LNCAP (cell line): Measurements from ENCODE around the gene CEP44.

Experiments
- CTCF ChIP-seq: fragments of 450-650 bp; IDR thresholded peaks from 2 replicates; pipeline ENCODE4 v1.5.1; 2017; ENCODE audit warnings: mild to moderate bottlenecking

CEP44 gene

GRCh38 chr4:174254613-174255012 lies 29.1 kb upstream of the CEP44 start:
- TF ChIP-seq CTCF = no peak

GRCh38 chr4:174255374-174255773 lies 28.3 kb upstream of the CEP44 start:
- no peak for TF ChIP-seq CTCF

- no peak for TF ChIP-seq CTCF
These were observed 27.9 kb upstream of the CEP44 start for GRCh38 chr4:174255786-174256185.

- no peak for TF ChIP-seq CTCF
These were observed 27.4 kb upstream of the CEP44 start for GRCh38 chr4:174256277-174256713.

GRCh38 chr4:174259580-174259979 lies 24.1 kb upstream of the CEP44 start:
- TF ChIP-seq CTCF = no peak

GRCh38 chr4:174260099-174260498 lies 23.6 kb upstream of the CEP44 start:
- no peak for TF ChIP-seq CTCF

- TF ChIP-seq CTCF = no peak
These were observed 20.9 kb upstream of the CEP44 start for GRCh38 chr4:174262624-174263444.

GRCh38 chr4:174263445-174263736 lies 20.3 kb upstream of the CEP44 start:
- TF ChIP-seq CTCF = no peak
